ENCODE results near the gene RPP38. TPM values are rescaled to one million over a fixed set of nuclear protein-coding genes. Genes with fewer than 3 reads are reported as not detected.

The RPP38 gene
- total RNA-seq, 1 experiment from 2014 or later = 23.3 TPM

DNA sequence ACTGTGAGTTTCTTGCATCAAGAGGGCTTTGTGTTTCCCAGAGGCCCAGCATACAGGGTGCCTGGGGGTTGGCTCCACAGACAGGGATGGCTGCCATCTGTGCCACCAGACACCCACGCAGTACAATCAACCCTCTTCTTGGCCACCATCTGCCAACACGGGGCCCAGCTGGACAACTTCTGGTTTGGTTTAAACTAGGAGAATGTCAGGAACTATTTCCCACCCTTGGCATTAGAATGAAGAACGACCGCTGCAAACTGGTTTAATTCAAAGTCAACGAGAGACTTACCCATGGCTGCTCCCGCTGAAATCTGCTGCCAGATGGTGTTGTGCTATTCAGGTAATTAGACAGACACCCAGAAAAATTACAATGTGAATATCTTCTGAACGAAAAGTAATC lies 43.5 kb downstream of the RPP38 start:
- H3K9me2 ChIP-seq (ENCODE audit: insufficient read depth) = no peaks in the 10 kb centered on the region
- H3K4me1 ChIP-seq (ENCODE audit: control insufficient read depth in 1 of 2, insufficient read depth in 2 of 2, low read length in 2 of 2) = no peaks in the 10 kb centered on the region
- CTCF ChIA-PET = no interaction called here
- RAD21 ChIA-PET (ENCODE audit: low non-redundant PET in 1 of 2, low total read pairs in 2 of 2, uncharacterized antibody in 2 of 2, unreplicated experiment in 2 of 2) = no interaction called here
- H3K9ac ChIP-seq (ENCODE audit: low read length) = no peak overlapping the region
- peaks cover 0 to 6% of the 10 kb centered on the region in 2 experiments; a peak in 2 of 4 replicates for H3K36me3 ChIP-seq (ENCODE audit: control insufficient read depth in 1 of 2, insufficient read depth in 2 of 2, low read length in 2 of 2)
- no peak for DNase-seq (ENCODE audit: low read depth, low spot score)
- intact Hi-C loops (cut with micrococcal nuclease) = no loop called here
- H3K27me3 ChIP-seq (ENCODE audit: insufficient read depth, low read length) = no peaks in the 10 kb centered on the region
- no peak overlapping the region for H3K4me3 ChIP-seq (replicated peaks in 1 of 2; ENCODE audit: low read depth in 1 of 2, low read length in 2 of 2)
- TF ChIP-seq SIN3A (IDR thresholded peaks at IDR 0.05; ENCODE audit: low read depth) (no peak), POLR2AphosphoS5 (IDR thresholded peaks at IDR 0.05; ENCODE audit: low read depth, low read length) (no peak), EGR1 (IDR thresholded peaks at IDR 0.05; ENCODE audit: low read depth) (no peak), ZFX (IDR thresholded peaks at IDR 0.05) (no peak), SRF (IDR thresholded peaks at IDR 0.05; ENCODE audit: low read depth) (no peak), EZH2 (IDR thresholded peaks at IDR 0.05) (no peak), CBX3 (IDR thresholded peaks at IDR 0.05; ENCODE audit: low read depth) (no peak), EZH2phosphoT487 (IDR thresholded peaks at IDR 0.05; ENCODE audit: borderline replicate concordance) (no peak), ELF1 (IDR thresholded peaks at IDR 0.05; ENCODE audit: borderline replicate concordance, low read depth) (no peak), FOSL1 (IDR thresholded peaks at IDR 0.05; ENCODE audit: low read depth) (no peak), YY1 (IDR thresholded peaks at IDR 0.05; ENCODE audit: extremely low read depth, insufficient replicate concordance, low read depth, low read length) (no peak), JUND (IDR thresholded peaks at IDR 0.05) (no peak), SP1 (IDR thresholded peaks at IDR 0.05; ENCODE audit: low read depth) (no peak), ZNF274 (IDR thresholded peaks at IDR 0.05; ENCODE audit: low read depth, low read length) (no peak), CEBPB (IDR thresholded peaks at IDR 0.05; ENCODE audit: low read depth) (no peak), RAD21 (IDR thresholded peaks at IDR 0.05; ENCODE audit: low read depth) (no peak)
- TF ChIP-seq, protein P1, sequence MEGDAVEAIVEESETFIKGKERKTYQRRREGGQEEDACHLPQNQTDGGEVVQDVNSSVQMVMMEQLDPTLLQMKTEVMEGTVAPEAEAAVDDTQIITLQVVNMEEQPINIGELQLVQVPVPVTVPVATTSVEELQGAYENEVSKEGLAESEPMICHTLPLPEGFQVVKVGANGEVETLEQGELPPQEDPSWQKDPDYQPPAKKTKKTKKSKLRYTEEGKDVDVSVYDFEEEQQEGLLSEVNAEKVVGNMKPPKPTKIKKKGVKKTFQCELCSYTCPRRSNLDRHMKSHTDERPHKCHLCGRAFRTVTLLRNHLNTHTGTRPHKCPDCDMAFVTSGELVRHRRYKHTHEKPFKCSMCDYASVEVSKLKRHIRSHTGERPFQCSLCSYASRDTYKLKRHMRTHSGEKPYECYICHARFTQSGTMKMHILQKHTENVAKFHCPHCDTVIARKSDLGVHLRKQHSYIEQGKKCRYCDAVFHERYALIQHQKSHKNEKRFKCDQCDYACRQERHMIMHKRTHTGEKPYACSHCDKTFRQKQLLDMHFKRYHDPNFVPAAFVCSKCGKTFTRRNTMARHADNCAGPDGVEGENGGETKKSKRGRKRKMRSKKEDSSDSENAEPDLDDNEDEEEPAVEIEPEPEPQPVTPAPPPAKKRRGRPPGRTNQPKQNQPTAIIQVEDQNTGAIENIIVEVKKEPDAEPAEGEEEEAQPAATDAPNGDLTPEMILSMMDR (IDR thresholded peaks at IDR 0.05 in 2 of 3, conservative IDR thresholded peaks at IDR 0.05 in 1 of 3; ENCODE audit: borderline replicate concordance in 1 of 3, insufficient read depth in 1 of 3, low read depth in 2 of 3, low read length in 2 of 3) = no peak
- TF ChIP-seq, protein P2, sequence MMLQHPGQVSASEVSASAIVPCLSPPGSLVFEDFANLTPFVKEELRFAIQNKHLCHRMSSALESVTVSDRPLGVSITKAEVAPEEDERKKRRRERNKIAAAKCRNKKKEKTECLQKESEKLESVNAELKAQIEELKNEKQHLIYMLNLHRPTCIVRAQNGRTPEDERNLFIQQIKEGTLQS (IDR thresholded peaks at IDR 0.05) = no peak
- TF ChIP-seq, protein P3, sequence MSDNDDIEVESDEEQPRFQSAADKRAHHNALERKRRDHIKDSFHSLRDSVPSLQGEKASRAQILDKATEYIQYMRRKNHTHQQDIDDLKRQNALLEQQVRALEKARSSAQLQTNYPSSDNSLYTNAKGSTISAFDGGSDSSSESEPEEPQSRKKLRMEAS (IDR thresholded peaks at IDR 0.05) = no peak
- TF ChIP-seq, protein P4, sequence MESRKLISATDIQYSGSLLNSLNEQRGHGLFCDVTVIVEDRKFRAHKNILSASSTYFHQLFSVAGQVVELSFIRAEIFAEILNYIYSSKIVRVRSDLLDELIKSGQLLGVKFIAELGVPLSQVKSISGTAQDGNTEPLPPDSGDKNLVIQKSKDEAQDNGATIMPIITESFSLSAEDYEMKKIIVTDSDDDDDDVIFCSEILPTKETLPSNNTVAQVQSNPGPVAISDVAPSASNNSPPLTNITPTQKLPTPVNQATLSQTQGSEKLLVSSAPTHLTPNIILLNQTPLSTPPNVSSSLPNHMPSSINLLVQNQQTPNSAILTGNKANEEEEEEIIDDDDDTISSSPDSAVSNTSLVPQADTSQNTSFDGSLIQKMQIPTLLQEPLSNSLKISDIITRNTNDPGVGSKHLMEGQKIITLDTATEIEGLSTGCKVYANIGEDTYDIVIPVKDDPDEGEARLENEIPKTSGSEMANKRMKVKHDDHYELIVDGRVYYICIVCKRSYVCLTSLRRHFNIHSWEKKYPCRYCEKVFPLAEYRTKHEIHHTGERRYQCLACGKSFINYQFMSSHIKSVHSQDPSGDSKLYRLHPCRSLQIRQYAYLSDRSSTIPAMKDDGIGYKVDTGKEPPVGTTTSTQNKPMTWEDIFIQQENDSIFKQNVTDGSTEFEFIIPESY (IDR thresholded peaks at IDR 0.05; ENCODE audit: extremely low read depth, insufficient replicate concordance, low read length) = no peak
- no peak overlapping the region for H3K4me2 ChIP-seq (ENCODE audit: low read length)
- H3K79me2 ChIP-seq (ENCODE audit: insufficient read depth, low read length) = peaks cover 40% of the 10 kb centered on the region
- no peaks in the 10 kb centered on the region for H4K20me1 ChIP-seq (ENCODE audit: insufficient read depth)
- TSS peak; percentile 30 for BruUV-seq (replicated peaks)
- no peak overlapping the region for H3K27ac ChIP-seq (ENCODE audit: low read depth, low read length)
- H3K9me3 ChIP-seq (ENCODE audit: control insufficient read depth in 1 of 2, insufficient read depth in 1 of 2, low read depth in 1 of 2, low read length in 2 of 2) = no peaks in the 10 kb centered on the region
- H2AFZ ChIP-seq (ENCODE audit: low read depth, low read length, poor library complexity, severe bottlenecking) = no peak overlapping the region
- no peak for ATAC-seq
- POLR2A ChIA-PET = no interaction called here
